ENCODE data around the gene ANO3. TPM values are rescaled to one million over a fixed set of nuclear protein-coding genes. Genes with fewer than 3 reads are reported as not detected.

Gene ANO3
- total RNA-seq, 1 donor from 2014 or later: not detected

DNA sequence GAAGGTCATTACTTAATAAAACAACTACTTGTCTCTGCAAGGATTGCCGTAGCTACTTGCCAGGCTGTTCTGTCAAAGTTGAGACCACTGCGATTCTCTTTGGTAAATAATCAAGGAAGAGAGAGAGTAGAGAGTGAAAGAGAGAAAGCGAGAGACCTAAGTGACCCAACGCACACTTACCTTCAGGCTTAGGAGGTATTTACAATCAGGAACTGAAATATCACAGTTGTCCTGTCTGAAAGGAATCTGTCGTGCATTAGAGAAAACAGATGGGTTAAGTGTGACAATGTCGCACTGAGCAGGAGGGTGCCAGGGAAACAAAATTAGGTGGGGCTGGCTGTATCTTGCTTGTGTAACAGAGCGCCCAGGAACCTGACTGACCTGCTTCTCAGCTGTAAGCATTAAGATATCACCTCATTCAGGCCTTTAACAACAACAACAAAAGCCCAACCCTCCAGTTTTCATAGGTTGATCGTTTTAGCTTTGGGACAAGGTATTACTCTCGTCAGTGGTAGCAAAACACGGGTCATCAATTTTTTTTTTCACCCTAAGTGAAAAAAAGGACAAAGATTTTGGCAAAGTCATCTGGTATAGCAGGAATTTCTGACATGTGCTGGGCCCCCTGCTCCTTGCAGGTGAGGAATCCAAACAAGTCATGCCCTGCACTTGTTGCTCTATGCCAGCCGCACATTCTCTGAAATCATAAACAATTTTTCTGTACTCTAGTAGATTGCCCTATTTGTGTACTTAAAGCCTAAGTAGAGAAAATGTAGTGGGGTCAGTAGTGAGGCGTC, 240.1 kb downstream of the ANO3 start, which contains the start of gene MUC15:
TSS of gene MUC15 (minus strand) at position 403 of the 794 bp plus-strand sequence. CDS start 5,169 bp downstream, outside the sequence.
- Histone ChIP-seq H3K9me3 (no peaks in the 10 kb centered on the region), H3K4me1 (no peaks in the 10 kb centered on the region), H3K4me3 (peak within 1 kb of the TSS in 1 of 2 donors; percentile 23), H3K36me3 (no peaks in the 10 kb centered on the region), H3K27me3 (no peaks in the 10 kb centered on the region), H3K27ac (no peak within 1 kb of the TSS)
- no peak for DNase-seq (ENCODE audit: extremely low spot score in 2 of 2)
- intact Hi-C loops (cut with DNase I): no loop called here
- TF ChIP-seq CTCF (IDR thresholded peaks at IDR 0.05) (no peak), POLR2AphosphoS5 (IDR thresholded peaks at IDR 0.05; ENCODE audit: insufficient read depth in 1 of 2, low read depth in 1 of 2) (no peak), POLR2A (IDR thresholded peaks at IDR 0.05) (no peak)

GRCh38 chr11:26572770-26573402, 241.0 kb downstream of the ANO3 start:
- no peak overlapping the region for H3K4me3 ChIP-seq
- no peak for DNase-seq (ENCODE audit: extremely low spot score in 2 of 2)
- intact Hi-C loops (cut with DNase I): no loop called here

GRCh38 chr11:26573896-26574295, 242.0 kb downstream of the ANO3 start:
- Histone ChIP-seq H3K27me3 (no peaks in the 10 kb centered on the region), H3K4me1 (no peaks in the 10 kb centered on the region), H3K9me3 (no peaks in the 10 kb centered on the region), H3K27ac (no peak overlapping the region), H3K4me3 (no peak overlapping the region), H3K36me3 (no peaks in the 10 kb centered on the region)
- no peak for DNase-seq (ENCODE audit: extremely low spot score in 2 of 2)
- TF ChIP-seq POLR2A (IDR thresholded peaks at IDR 0.05) (no peak), POLR2AphosphoS5 (IDR thresholded peaks at IDR 0.05; ENCODE audit: insufficient read depth in 1 of 2, low read depth in 1 of 2) (no peak)
- intact Hi-C loops (cut with DNase I): no loop called here

More at GRCh38 chr11:26572770-26573402, 241.0 kb downstream of the ANO3 start:
- no peaks in the 10 kb centered on the region for H3K27me3 ChIP-seq
- H3K4me1 ChIP-seq: no peaks in the 10 kb centered on the region
- no peaks in the 10 kb centered on the region for H3K36me3 ChIP-seq
- H3K27ac ChIP-seq: no peak overlapping the region
- no peak for TF ChIP-seq CTCF (IDR thresholded peaks at IDR 0.05)
- TF ChIP-seq POLR2AphosphoS5 (IDR thresholded peaks at IDR 0.05; ENCODE audit: insufficient read depth in 1 of 2, low read depth in 1 of 2): no peak
- TF ChIP-seq POLR2A (IDR thresholded peaks at IDR 0.05): no peak
- no peaks in the 10 kb centered on the region for H3K9me3 ChIP-seq

- TF ChIP-seq POLR2AphosphoS5 (IDR thresholded peaks at IDR 0.05; ENCODE audit: insufficient read depth in 1 of 2, low read depth in 1 of 2): no peak
- no peak for TF ChIP-seq POLR2A (IDR thresholded peaks at IDR 0.05)
- no peak for TF ChIP-seq CTCF (IDR thresholded peaks at IDR 0.05)
- Histone ChIP-seq H3K27me3 (no peaks in the 10 kb centered on the region), H3K4me1 (no peaks in the 10 kb centered on the region), H3K9me3 (no peaks in the 10 kb centered on the region), H3K27ac (no peak overlapping the region), H3K36me3 (no peaks in the 10 kb centered on the region), H3K4me3 (no peak overlapping the region)
- no peak for DNase-seq (ENCODE audit: extremely low spot score in 2 of 2)
- intact Hi-C loops (cut with DNase I): no loop called here
Measured at GRCh38 chr11:26575946-26576345, 244.0 kb downstream of the ANO3 start.

DNA sequence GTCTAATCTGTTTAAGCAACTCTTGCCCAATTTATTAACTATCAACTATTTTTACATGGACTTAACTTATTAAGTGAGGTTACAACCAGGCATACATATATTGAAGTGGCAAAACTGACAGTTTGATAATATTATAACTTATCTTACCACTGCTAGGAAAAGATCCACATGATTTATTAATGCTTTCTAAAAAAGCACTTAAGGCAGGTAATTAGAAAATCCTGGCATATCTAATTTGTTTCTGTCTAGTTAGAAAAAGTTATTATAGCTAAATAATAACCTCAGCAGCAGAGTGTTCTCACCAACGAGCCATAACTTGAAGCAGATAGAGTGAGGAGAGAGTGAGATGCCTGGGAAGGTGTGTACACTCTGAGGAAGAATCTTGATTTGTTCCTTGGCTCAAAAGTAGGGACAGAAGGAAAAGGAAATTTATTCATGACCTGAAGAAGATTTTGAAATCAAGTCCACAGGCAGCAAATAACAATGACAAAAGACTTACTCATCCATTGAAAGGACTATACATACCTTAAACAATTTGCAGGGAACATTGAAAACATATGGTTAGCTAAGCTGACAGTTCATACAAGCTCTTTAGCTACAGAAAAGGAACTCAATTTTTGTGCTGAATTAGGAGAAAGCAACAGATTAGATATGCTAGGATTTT, 247.2 kb downstream of the ANO3 start:
- H3K27me3 ChIP-seq: no peaks in the 10 kb centered on the region
- intact Hi-C loops (cut with DNase I): no loop called here
- no peaks in the 10 kb centered on the region for H3K4me1 ChIP-seq
- H3K27ac ChIP-seq: no peak overlapping the region
- no peak for TF ChIP-seq CTCF (IDR thresholded peaks at IDR 0.05)
- TF ChIP-seq POLR2AphosphoS5 (IDR thresholded peaks at IDR 0.05; ENCODE audit: insufficient read depth in 1 of 2, low read depth in 1 of 2): peak in 1 of 2 donors; percentile 68
- TF ChIP-seq POLR2A (IDR thresholded peaks at IDR 0.05): no peak
- no peaks in the 10 kb centered on the region for H3K9me3 ChIP-seq
- H3K36me3 ChIP-seq: no peaks in the 10 kb centered on the region
- no peak for DNase-seq (ENCODE audit: extremely low spot score in 2 of 2)
- H3K4me3 ChIP-seq: no peak overlapping the region

Measured in vagina (tissue), 2 donors.